Left ventricle myocardium inferior (tissue), 1 donor: ENCODE measurements around the gene AGO3. TPM values are rescaled to one million over a fixed set of nuclear protein-coding genes. Genes with fewer than 3 reads are reported as not detected.
A peak's percentile ranks its signal among the peaks of the same experiment; 100 is the strongest.

Experiments
- DNase-seq: peaks from one replicate; pipeline ENCODE4 v3.0.0-alpha.2; 2020
- H3K27ac ChIP-seq: fragments of 200-600 bp; replicated peaks from 2 replicates; pipeline ENCODE4 v1.8.0; 2021
- H3K27me3 ChIP-seq: fragments of 200-600 bp; 2 replicates; pipeline ENCODE4 v1.8.0; 2021; ENCODE audit warnings: low read depth
- H3K36me3 ChIP-seq: fragments of 200-600 bp; 2 replicates; pipeline ENCODE4 v1.8.0; 2021
- H3K4me1 ChIP-seq: fragments of 200-600 bp; 2 replicates; pipeline ENCODE4 v1.8.0; 2021
- H3K4me3 ChIP-seq: fragments of 200-600 bp; 2 replicates; pipeline ENCODE4 v1.8.0; 2021; ENCODE audit warnings: mild to moderate bottlenecking, moderate library complexity
- H3K9me3 ChIP-seq: fragments of 200-600 bp; replicated peaks from 2 replicates; pipeline ENCODE4 v1.8.0; 2021
- intact Hi-C: fragments of 100-400 bp; cut with micrococcal nuclease; formaldehyde crosslinking; loops from one replicate; pipeline ENCODE4 v1.11.0; 2022
- total RNA-seq: library from RNA; stranded (reverse); fragmentation: NEBNext Ultra II Directional; extraction: Animal tissue kit (Norgen Biotek cat#: 25700); gene quantifications from one replicate; pipeline ENCODE4 v1.2.1, GENCODE V29; 2021
- TF ChIP-seq, protein P1 (sequence below): fragments of 200-600 bp; IDR thresholded peaks from 2 replicates; pipeline ENCODE4 v1.8.0; 2021; ENCODE audit warnings: antibody characterized with exemption, mild to moderate bottlenecking, borderline replicate concordance
- donor health status: DM: no; HTN: yes; CAD: no; lungs with severe emphysema.

Gene AGO3
- total RNA-seq, 1 donor from 2014 or later = 12.1 TPM

- intact Hi-C loops = loop anchor here (10.0 kb wide), 1 partner anchor 193 kb away; no protein-coding TSS in a partner anchor
- no peak overlapping the region for H3K27ac ChIP-seq
- no peaks in the 10 kb centered on the region for H3K9me3 ChIP-seq
- DNase-seq = no peak
- H3K4me3 ChIP-seq = no peak overlapping the region
- H3K36me3 ChIP-seq = peaks cover 44% of the 10 kb centered on the region
- no peaks in the 10 kb centered on the region for H3K27me3 ChIP-seq
- H3K4me1 ChIP-seq = peaks cover 71% of the 10 kb centered on the region
- TF ChIP-seq, protein P1, sequence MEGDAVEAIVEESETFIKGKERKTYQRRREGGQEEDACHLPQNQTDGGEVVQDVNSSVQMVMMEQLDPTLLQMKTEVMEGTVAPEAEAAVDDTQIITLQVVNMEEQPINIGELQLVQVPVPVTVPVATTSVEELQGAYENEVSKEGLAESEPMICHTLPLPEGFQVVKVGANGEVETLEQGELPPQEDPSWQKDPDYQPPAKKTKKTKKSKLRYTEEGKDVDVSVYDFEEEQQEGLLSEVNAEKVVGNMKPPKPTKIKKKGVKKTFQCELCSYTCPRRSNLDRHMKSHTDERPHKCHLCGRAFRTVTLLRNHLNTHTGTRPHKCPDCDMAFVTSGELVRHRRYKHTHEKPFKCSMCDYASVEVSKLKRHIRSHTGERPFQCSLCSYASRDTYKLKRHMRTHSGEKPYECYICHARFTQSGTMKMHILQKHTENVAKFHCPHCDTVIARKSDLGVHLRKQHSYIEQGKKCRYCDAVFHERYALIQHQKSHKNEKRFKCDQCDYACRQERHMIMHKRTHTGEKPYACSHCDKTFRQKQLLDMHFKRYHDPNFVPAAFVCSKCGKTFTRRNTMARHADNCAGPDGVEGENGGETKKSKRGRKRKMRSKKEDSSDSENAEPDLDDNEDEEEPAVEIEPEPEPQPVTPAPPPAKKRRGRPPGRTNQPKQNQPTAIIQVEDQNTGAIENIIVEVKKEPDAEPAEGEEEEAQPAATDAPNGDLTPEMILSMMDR = no peak
Observed at GRCh38 chr1:36091698-36092097, 160.8 kb downstream of the AGO3 start.

GRCh38 chr1:36092166-36092797 lies 161.4 kb downstream of the AGO3 start:
- H3K36me3 ChIP-seq = peaks cover 44% of the 10 kb centered on the region
- DNase-seq = no peak
- no peaks in the 10 kb centered on the region for H3K9me3 ChIP-seq
- H3K27ac ChIP-seq = no peak overlapping the region
- peaks cover 71% of the 10 kb centered on the region for H3K4me1 ChIP-seq
- H3K27me3 ChIP-seq = no peaks in the 10 kb centered on the region
- intact Hi-C loops = loop anchor here (10.0 kb wide), 1 partner anchor 193 kb away; no protein-coding TSS in a partner anchor
- no peak overlapping the region for H3K4me3 ChIP-seq
- TF ChIP-seq, protein P1 = no peak

DNA sequence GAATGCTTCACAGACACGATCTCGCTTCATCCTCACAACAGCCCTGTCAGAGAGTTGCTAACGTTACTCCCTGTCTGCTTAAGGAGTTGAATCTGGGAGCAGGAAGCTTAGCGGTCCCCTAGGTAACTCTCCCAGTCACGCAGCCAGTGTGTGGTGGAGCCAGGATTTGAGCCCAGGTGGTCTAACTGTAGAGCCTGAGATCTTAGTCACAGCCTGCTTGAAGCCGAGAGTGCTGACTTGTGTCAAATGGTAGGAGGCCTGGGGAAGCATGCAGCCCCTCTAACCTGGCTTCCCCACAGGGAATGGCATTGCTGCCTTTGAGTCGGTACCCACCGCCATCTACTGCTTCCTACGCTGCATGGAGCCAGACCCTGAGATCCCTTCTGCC lies 161.9 kb downstream of the AGO3 start:
- Histone ChIP-seq H3K36me3 (peaks cover 44% of the 10 kb centered on the region), H3K4me1 (peaks cover 71% of the 10 kb centered on the region), H3K9me3 (no peaks in the 10 kb centered on the region), H3K27ac (no peak overlapping the region), H3K4me3 (no peak overlapping the region), H3K27me3 (no peaks in the 10 kb centered on the region)
- TF ChIP-seq, protein P1 = no peak
- intact Hi-C loops = loop anchor here (10.0 kb wide), 1 partner anchor 192 kb away; no protein-coding TSS in a partner anchor
- DNase-seq = no peak

- Histone ChIP-seq H3K9me3 (no peaks in the 10 kb centered on the region), H3K27ac (peak overlapping the region; percentile 44), H3K4me3 (no peak overlapping the region), H3K27me3 (no peaks in the 10 kb centered on the region), H3K4me1 (peaks cover 69% of the 10 kb centered on the region), H3K36me3 (peaks cover 44% of the 10 kb centered on the region)
- intact Hi-C loops = loop anchor here (10.0 kb wide), 1 partner anchor 192 kb away; no protein-coding TSS in a partner anchor
- DNase-seq = no peak
- TF ChIP-seq, protein P1 = no peak
Observed at GRCh38 chr1:36093226-36093625, 162.3 kb downstream of the AGO3 start.

GRCh38 chr1:36093929-36094328 lies 163.0 kb downstream of the AGO3 start:
- Histone ChIP-seq H3K4me1 (peaks cover 63% of the 10 kb centered on the region), H3K36me3 (peaks cover 44% of the 10 kb centered on the region), H3K27me3 (no peaks in the 10 kb centered on the region), H3K4me3 (no peak overlapping the region), H3K27ac (peak overlapping the region; percentile 44), H3K9me3 (no peaks in the 10 kb centered on the region)
- intact Hi-C loops = loop anchor here (10.0 kb wide), 1 partner anchor 191 kb away; no protein-coding TSS in a partner anchor
- DNase-seq = no peak
- TF ChIP-seq, protein P1 = no peak
